Stomach smooth muscle (tissue), 2 donors: ENCODE measurements around the gene OR2C1.

Experiments used
- H3K27ac ChIP-seq: one replicate; pipeline ENCODE4 v1.7.0; 2013; ENCODE audit warnings: mild to moderate bottlenecking, low read length, inconsistent platforms
- H3K27me3 ChIP-seq, 2 donors: one replicate each; pipeline ENCODE4 v1.7.0; 2013; ENCODE audit warnings: low read length in 2 of 2; ENCODE audit not compliant: insufficient read depth in 2 of 2, control insufficient read depth in 1 of 2
- H3K36me3 ChIP-seq, 2 donors: one replicate each; pipeline ENCODE4 v1.7.0; 2013; ENCODE audit warnings: low read length in 2 of 2; ENCODE audit not compliant: control insufficient read depth in 2 of 2, insufficient read depth in 2 of 2
- H3K4me1 ChIP-seq: one replicate; pipeline ENCODE4 v1.7.0; 2013; ENCODE audit warnings: low read length; ENCODE audit not compliant: control insufficient read depth, insufficient read depth
- H3K4me3 ChIP-seq, 2 donors: one replicate each; pipeline ENCODE4 v1.7.0; 2013; ENCODE audit warnings: low read length in 2 of 2
- H3K9ac ChIP-seq, 2 donors: one replicate each; pipeline ENCODE4 v1.7.0; 2013; ENCODE audit warnings: low read length in 2 of 2, mild to moderate bottlenecking in 1 of 2
- H3K9me3 ChIP-seq, 2 donors: one replicate each; pipeline ENCODE4 v1.7.0; 2013; ENCODE audit warnings: low read length in 2 of 2; ENCODE audit not compliant: control insufficient read depth in 2 of 2
- donor health status: healthy.
- donor health status: Pancreatic carcinoma.

The OR2C1 gene

DNA sequence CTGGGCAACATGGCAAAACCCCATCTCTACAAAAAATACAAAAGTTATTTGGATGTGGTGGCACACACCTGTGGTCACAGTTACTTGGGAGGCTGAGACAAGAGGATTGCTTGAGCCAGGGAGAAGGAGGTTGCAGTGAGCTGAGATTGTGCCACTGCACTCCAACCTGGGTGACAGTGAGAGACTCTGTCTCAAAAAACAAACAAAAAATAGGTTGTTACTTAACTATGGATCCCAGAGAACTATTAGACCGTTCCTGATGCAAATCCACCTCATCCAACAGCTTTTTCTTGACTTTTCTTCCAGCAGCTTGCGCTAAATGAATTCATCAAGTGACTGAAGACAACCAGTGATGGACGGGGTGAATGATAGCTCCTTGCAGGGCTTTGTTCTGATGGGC lies at the start of gene OR2C1:
TSS of gene OR2C1 (plus strand) at position 301 of the 400 bp plus-strand sequence. CDS start at position 353, 52 bp downstream.
- Histone ChIP-seq H3K36me3 (no peaks in the 10 kb centered on the region), H3K4me1 (no peaks in the 10 kb centered on the region), H3K9ac (no peak within 1 kb of the TSS), H3K4me3 (no peak within 1 kb of the TSS), H3K27ac (no peak within 1 kb of the TSS), H3K9me3 (no peaks in the 10 kb centered on the region), H3K27me3 (no peaks in the 10 kb centered on the region)

DNA sequence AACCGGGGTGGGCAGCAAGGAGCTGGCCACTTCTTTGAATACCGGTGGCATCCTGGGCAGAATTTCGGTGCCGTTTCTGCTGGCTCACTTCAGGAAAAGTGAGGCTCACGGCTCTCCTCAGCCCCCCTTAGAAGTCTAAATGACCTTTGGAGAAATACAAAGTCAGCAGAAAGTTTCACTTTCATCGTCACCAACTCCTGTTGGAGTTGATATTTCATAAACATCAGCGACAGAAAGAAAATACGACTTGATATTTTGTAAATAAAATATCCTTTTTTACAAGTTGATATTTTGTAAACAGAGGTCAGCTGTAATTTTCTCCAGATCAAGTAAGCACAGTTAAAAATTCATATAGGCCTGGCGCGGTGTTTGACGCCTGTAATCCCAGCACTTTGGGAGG lies 49.6 kb upstream of the OR2C1 start:
- Histone ChIP-seq H3K4me1 (peaks cover 6% of the 10 kb centered on the region), H3K4me3 (peak overlapping the region; percentile 88 to 93), H3K27ac (peak overlapping the region; percentile 88), H3K9me3 (peaks cover 9 to 28% of the 10 kb centered on the region in 2 donors), H3K36me3 (peaks cover 12 to 25% of the 10 kb centered on the region in 2 donors), H3K9ac (peak overlapping the region; percentile 85 to 90), H3K27me3 (no peaks in the 10 kb centered on the region)

DNA sequence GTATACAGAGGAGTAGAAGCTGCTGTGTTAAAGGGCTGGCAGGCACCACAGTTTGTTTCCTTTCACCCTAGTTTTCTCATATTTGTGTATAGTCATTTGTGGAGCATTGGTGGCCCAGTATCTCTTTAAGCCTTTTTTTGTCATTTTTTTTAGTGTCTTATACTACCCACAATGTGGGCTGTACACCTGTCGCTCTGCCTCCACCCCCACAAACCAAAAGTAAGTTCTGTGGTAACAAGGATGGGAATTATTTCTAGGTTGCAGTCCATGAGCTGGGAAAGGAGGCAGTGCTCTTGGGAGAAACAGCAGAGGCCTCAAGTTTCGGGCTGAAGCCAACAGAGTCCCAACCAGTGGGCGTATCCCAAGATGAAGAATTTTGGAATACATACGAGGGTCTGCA lies 44.2 kb upstream of the OR2C1 start:
- H3K4me3 ChIP-seq: no peak overlapping the region
- H3K9me3 ChIP-seq: peaks cover 33 to 67% of the 10 kb centered on the region in 2 donors
- H3K9ac ChIP-seq: no peak overlapping the region
- H3K4me1 ChIP-seq: no peaks in the 10 kb centered on the region
- H3K27me3 ChIP-seq: no peaks in the 10 kb centered on the region
- H3K27ac ChIP-seq: no peak overlapping the region
- H3K36me3 ChIP-seq: peaks cover 34 to 57% of the 10 kb centered on the region in 2 donors

DNA sequence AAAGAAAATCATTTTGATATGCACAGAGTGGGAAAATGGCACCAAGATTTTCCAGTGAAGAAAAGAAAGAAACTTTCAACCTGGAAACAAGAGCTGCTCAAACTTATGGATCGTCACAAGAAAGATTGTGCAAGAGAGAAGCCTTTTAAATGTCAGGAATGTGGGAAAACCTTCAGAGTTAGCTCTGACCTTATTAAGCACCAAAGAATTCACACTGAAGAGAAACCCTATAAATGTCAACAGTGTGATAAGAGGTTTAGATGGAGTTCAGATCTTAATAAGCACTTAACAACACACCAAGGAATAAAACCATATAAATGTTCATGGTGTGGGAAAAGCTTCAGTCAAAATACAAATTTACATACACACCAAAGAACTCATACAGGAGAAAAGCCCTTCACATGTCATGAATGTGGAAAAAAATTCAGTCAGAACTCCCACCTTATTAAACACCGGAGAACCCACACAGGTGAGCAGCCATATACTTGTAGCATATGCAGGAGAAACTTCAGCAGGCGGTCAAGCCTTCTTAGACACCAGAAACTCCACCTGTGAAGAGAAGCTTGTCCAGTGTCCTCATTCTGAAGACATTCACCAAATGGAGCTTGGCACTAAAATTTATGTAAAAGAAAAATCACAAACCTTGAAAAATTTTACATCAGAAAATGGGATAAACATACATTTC lies 38.2 kb upstream of the OR2C1 start:
- peak overlapping the region in 1 of 2 donors; percentile 37 for H3K4me3 ChIP-seq
- H3K27ac ChIP-seq: no peak overlapping the region
- H3K36me3 ChIP-seq: peaks cover 37 to 51% of the 10 kb centered on the region in 2 donors
- no peak overlapping the region for H3K9ac ChIP-seq
- no peaks in the 10 kb centered on the region for H3K27me3 ChIP-seq
- no peaks in the 10 kb centered on the region for H3K4me1 ChIP-seq
- H3K9me3 ChIP-seq: peaks cover 63 to 78% of the 10 kb centered on the region in 2 donors

DNA sequence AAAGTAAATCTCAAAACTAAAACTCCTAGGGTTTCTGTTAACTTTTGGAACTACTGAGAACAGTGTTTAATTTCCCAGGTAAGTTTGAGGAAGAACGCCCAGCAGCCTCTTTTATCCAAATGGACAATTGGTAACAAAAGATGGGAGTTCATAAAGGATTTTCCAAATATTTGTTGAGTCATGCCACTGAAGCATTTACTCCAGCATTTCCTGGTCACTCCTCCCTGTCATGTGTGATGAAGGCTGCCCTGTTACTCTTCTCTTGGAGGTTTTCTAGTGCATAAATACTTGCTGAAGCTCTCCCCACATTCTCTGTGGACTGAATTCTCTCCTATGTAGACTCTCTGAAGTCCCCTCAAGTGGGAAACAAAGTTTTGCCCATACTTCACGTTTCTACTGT lies 33.9 kb upstream of the OR2C1 start:
- Histone ChIP-seq H3K27ac (no peak overlapping the region), H3K4me1 (no peaks in the 10 kb centered on the region), H3K9me3 (peaks cover 44 to 46% of the 10 kb centered on the region in 2 donors), H3K9ac (no peak overlapping the region), H3K36me3 (peaks cover 13% of the 10 kb centered on the region in 2 donors), H3K27me3 (no peaks in the 10 kb centered on the region), H3K4me3 (no peak overlapping the region)

DNA sequence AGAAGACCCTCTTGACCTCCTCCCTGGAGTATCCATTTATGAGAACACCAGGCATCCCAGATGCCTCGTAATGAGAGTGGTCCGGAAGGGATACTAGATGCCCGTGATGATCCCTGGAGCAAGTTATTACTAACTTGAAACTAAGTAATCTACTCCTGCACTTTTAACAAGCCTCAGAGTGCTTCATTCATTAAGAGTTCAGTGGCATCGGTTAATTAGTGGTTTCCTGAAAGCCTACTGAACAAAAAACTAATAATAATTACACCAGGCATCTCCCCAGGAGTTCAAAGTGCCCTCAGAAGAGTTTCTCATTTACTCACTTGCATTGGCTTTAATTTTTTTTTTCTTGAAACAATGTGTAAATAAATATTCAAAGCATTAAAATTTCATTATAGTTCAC lies 28.2 kb upstream of the OR2C1 start:
- Histone ChIP-seq H3K27ac (no peak overlapping the region), H3K4me3 (no peak overlapping the region)

DNA sequence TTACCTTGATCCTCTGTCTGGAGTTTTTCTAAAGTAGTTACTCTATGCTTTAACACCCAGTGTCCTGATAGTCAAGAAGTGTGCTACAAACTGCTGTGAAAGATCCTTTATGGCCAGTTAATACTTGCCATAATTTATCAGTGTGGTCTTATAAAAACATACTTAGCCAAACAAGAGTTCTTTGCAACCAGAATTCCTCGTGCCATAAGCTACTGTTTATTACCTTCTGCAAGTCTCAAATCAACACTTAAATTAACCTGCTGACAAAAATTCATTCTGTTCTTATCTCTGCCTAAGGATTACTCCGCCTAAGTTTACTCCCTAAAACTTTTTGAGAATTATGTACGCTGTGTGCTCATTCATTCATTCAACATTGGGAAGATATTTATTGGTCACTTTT lies 27.6 kb upstream of the OR2C1 start:
- Histone ChIP-seq H3K27me3 (no peaks in the 10 kb centered on the region), H3K4me1 (no peaks in the 10 kb centered on the region), H3K9me3 (peaks cover 7 to 8% of the 10 kb centered on the region in 2 donors), H3K27ac (no peak overlapping the region), H3K4me3 (no peak overlapping the region), H3K36me3 (no peaks in the 10 kb centered on the region), H3K9ac (no peak overlapping the region)

More for the DNA sequence above, 28.2 kb upstream of the OR2C1 start:
- Histone ChIP-seq H3K4me1 (no peaks in the 10 kb centered on the region), H3K36me3 (no peaks in the 10 kb centered on the region), H3K9me3 (peaks cover 7 to 8% of the 10 kb centered on the region in 2 donors), H3K27me3 (no peaks in the 10 kb centered on the region), H3K9ac (no peak overlapping the region)

DNA sequence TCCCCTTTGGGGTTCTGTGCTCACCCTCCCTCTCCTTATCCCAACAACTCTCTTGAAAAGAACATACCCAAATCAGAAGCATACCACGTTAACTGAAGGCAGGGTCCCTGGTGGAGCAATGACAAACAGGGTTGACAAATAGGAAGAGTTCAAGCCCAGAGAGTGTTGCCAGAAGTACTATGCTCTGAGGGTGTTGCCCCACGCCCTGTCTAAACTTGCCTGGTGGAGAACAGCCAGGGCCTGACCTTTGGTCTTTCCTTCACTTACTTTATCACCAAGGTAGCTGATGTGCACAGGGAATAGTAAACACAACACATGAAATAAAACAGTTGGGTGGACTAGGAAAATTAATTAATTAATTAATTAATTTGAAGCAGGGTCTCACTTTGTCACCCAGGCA lies 27.0 kb upstream of the OR2C1 start:
- Histone ChIP-seq H3K9ac (no peak overlapping the region), H3K4me1 (no peaks in the 10 kb centered on the region), H3K9me3 (peaks cover 3 to 7% of the 10 kb centered on the region in 2 donors), H3K27me3 (no peaks in the 10 kb centered on the region), H3K4me3 (no peak overlapping the region), H3K27ac (no peak overlapping the region), H3K36me3 (no peaks in the 10 kb centered on the region)

DNA sequence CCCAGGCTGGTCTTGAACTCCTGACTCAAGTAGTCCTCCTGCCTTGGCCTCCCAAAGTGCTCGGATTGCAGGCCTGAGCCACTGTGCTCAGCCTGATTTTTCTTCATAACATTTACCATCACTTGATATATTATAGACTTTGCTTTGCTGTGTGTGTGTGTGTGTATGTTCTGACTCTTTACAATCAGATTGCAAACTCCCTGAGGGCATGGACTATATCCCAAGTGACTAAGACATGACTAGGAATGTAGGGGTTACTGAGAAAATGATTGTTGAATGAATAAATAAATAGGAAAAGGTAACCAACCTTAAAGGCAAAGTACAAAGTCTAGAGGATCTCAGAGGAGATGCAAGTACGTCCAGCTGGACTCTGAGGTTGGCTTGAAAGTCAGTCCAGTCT lies 9.6 kb upstream of the OR2C1 start:
- H3K9me3 ChIP-seq: no peaks in the 10 kb centered on the region
- H3K4me1 ChIP-seq: no peaks in the 10 kb centered on the region
- H3K4me3 ChIP-seq: no peak overlapping the region
- H3K27ac ChIP-seq: no peak overlapping the region
- H3K9ac ChIP-seq: no peak overlapping the region
- H3K36me3 ChIP-seq: no peaks in the 10 kb centered on the region
- peaks cover 0 to 2% of the 10 kb centered on the region in 2 donors for H3K27me3 ChIP-seq

DNA sequence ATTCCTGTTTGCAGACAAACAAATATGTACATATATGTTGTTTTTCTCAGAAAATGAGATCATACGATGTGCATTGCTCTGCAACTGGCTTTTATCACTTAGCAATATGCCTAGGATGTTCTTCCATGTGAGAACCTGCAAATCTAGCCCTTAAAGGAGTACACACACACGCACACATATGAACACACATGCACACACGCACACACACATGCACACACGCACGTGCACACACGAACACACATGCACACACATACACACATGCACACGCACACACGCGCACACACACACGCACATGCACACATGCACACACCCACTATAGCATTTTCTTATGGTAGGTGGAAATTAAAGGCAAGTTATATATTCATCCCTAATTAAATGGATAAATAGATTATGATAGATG lies 8.1 kb upstream of the OR2C1 start:
- Histone ChIP-seq H3K27ac (no peak overlapping the region), H3K36me3 (no peaks in the 10 kb centered on the region), H3K4me1 (no peaks in the 10 kb centered on the region), H3K9ac (no peak overlapping the region), H3K27me3 (peaks cover 0 to 2% of the 10 kb centered on the region in 2 donors), H3K4me3 (no peak overlapping the region), H3K9me3 (no peaks in the 10 kb centered on the region)

DNA sequence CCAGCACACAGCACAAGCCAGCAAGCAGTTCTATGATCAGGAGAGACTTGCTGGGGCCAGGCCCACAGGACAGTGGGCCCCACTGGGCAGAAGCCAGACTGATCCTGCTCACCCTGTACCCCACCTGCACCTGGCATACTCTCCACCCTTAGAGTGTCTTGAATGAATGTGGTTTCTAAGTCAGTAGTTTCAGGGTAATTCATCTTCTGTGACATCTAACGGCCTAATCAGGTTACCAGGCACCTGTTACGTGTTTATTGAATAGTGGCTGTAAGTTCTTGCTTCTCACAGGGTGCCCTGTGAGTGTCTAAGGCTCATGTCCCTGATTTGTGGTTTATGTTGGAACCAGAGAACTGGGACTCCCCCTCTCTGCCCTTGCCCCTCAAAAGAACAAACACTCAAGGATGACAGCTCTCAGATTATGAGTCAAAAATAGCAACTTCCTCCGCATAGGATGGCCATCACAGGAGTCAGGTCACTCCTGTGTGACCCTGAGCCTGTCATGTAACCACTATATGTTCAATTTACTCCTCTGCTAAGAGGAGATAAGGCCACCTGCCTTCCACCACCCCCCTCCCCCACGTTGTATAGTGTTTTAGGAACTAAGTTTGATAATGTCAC lies 7.0 kb upstream of the OR2C1 start:
- Histone ChIP-seq H3K4me1 (no peaks in the 10 kb centered on the region), H3K36me3 (no peaks in the 10 kb centered on the region), H3K27me3 (peaks cover 0 to 2% of the 10 kb centered on the region in 2 donors), H3K9ac (no peak overlapping the region), H3K27ac (no peak overlapping the region), H3K4me3 (no peak overlapping the region), H3K9me3 (no peaks in the 10 kb centered on the region)
